ENCODE measurements around the gene DOCK4.
A peak's percentile ranks its signal among the peaks of the same experiment; 100 is the strongest.
"Not testable (repeated sequence)": the region's sequence is repeated elsewhere in the genome, so short reads cannot be mapped to it uniquely, and the experiment has no call there.

Gene DOCK4, protein sequence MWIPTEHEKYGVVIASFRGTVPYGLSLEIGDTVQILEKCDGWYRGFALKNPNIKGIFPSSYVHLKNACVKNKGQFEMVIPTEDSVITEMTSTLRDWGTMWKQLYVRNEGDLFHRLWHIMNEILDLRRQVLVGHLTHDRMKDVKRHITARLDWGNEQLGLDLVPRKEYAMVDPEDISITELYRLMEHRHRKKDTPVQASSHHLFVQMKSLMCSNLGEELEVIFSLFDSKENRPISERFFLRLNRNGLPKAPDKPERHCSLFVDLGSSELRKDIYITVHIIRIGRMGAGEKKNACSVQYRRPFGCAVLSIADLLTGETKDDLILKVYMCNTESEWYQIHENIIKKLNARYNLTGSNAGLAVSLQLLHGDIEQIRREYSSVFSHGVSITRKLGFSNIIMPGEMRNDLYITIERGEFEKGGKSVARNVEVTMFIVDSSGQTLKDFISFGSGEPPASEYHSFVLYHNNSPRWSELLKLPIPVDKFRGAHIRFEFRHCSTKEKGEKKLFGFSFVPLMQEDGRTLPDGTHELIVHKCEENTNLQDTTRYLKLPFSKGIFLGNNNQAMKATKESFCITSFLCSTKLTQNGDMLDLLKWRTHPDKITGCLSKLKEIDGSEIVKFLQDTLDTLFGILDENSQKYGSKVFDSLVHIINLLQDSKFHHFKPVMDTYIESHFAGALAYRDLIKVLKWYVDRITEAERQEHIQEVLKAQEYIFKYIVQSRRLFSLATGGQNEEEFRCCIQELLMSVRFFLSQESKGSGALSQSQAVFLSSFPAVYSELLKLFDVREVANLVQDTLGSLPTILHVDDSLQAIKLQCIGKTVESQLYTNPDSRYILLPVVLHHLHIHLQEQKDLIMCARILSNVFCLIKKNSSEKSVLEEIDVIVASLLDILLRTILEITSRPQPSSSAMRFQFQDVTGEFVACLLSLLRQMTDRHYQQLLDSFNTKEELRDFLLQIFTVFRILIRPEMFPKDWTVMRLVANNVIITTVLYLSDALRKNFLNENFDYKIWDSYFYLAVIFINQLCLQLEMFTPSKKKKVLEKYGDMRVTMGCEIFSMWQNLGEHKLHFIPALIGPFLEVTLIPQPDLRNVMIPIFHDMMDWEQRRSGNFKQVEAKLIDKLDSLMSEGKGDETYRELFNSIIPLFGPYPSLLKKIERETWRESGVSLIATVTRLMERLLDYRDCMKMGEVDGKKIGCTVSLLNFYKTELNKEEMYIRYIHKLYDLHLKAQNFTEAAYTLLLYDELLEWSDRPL (N-terminal part only)

DNA sequence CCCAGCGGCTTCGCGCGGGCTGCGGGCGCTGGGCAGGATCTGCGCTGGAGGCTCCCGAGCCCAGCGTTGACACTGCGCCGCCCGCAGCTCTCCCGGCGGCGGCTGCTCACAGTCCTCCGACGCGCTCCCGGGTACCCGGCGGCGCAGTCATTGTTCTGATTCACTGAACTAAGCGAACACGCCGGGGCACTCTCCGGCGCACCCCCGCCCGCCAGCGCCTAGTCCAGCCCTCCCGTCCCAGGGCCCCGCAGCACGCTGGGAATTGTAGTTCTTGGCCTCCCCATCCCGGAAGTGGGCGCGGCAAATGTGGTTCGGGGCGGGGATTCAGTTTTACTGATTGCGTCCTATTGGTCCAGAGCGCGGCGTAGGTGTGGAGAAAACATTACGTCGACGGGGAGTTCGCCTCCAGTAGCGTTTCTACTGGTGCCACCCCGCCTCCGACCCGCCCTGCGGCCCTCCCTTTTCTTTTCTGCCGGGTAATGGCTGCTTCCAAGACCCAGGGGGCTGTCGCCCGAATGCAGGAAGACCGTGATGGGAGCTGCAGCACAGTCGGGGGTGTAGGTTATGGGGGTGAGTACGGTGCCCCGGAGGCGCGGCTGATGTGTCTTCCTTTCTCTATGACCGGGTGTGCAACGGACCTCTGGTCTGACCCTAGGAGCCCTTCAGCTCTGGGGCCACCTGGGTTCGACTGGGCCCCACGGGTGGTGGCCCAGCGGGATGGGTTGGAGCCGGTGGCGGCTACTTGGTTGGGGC lies at the start of gene DOCK4, which contains the start of gene ZNF277:
TSS of gene DOCK4 (minus strand) at position 162 of the 753 bp plus-strand sequence. CDS start 261 bp downstream, outside the sequence.
TSS of gene ZNF277 (plus strand) at position 458 of the 753 bp plus-strand sequence. CDS start at position 480, 22 bp downstream.
- peak; percentile 99 for DNase-seq

- DNase-seq: no peak
Observed at GRCh38 chr7:112255388-112255720, 49.2 kb upstream of the DOCK4 start.

DNA sequence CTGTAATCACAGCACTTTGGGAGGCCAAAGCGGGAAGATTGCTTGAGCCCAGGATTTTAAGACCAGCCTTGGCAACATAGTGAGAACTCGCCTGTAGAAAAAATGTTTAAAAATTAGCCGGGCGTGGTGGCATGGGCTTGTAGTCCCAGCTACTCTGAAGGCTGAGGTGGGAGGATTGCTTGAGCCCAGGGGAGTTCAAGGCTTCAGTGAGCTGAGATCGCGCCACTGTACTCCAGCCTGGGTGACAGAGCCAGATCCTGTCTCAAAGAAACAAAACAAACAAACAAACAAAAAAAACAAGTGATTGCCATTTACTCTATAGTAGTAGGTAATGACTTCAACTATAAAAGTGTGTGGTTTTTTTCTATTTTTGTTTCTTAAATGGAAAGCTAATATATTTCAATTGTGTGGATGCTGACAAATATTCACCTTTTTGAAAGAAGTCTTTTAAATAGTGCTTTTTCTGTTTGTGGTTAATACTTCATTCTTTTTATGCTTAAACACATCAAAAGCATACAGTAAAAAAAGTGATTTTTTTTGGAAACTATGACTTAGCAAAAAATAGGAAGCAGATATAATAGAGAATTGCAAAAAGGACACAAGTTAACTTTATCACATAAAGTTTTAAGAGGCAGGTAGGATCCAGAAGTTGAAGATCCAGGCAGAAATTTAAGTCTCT lies 48.6 kb upstream of the DOCK4 start:
- no peak for DNase-seq

GRCh38 chr7:112254156-112254555 lies 48.0 kb upstream of the DOCK4 start:
- no peak for DNase-seq

GRCh38 chr7:112252691-112253090 lies 46.5 kb upstream of the DOCK4 start:
- no peak for DNase-seq

DNA sequence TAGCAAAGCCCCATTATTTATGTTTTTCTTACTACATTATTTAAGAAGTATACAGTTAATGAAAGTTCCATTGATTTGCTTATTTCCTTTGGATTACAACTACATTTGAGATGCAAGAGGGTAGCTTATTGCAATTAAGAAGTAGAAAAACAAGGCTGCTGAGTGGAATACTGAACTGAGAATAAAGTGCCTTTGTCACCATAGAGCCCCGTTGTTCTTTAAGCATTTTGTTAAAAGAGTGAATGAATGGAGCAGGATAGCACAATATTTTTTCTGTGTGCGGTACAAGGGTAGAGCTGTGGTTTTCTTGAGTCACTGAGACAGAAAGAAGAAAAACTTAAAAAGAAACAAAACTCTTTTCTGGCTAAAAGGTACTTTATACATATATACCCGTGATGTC lies 45.9 kb upstream of the DOCK4 start:
- DNase-seq: no peak

- not testable (repeated sequence) for DNase-seq
Observed at GRCh38 chr7:112249967-112250366, 43.8 kb upstream of the DOCK4 start.

DNA sequence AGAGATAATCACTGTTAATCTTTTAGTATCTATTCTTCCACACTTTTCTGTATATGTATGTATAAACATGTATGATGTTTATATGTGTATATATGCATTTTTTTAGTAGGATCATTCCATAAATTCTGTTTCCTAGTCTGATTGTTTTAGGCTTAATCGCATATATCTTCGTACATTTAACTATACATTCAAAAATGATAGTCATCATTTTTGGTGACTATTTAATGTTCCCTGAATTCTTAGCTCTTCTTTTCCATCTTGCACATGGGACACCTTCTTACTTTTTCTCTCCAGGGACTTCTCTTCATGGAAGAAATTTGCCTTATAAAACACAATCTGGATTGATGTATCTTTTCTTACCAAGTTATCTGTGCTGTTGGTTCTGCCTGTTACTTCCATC lies 42.4 kb upstream of the DOCK4 start:
- DNase-seq: no peak

DNA sequence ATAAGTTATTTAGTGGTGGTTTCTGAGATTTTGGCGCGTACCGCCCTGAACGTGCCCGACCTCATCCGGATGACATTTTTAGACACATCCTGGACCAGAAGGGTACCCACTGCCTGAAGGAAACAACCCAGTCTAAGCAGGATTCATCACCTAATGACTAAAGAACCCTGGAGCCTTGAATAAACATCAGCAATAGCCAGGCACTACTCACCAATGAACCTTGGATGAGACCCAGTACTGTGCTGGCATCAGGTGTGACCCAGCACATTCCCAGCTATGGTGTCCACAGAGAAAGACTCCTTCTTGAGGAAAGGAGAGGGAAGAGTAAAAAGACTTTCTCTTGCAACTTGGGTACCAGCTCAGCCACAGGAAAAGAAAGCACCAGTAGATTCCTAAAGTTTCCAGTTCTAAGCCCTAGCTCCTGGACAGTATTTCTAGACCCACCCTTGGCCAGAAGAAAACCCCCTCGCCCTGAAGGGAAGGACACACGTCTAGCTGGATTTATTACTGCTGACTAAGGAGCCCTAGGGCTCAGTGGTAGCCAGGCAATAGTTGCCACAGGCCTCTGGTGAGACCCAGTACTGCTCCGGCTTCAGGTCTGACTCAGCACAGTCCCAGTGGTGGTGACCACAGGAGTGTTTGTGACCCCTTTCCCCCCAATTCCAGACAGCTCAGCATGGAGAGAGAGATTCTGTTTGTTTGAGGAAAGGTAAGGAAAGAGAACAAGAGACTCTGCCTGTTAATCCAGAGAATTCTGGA lies 32.8 kb upstream of the DOCK4 start:
- no peak for DNase-seq

GRCh38 chr7:112238330-112238729 lies 32.1 kb upstream of the DOCK4 start:
- no peak for DNase-seq

- DNase-seq: no peak
Observed at GRCh38 chr7:112236597-112236996, 30.4 kb upstream of the DOCK4 start.

- no peak for DNase-seq
Observed at GRCh38 chr7:112234147-112234546, 27.9 kb upstream of the DOCK4 start.

GRCh38 chr7:112233048-112233697 lies 27.0 kb upstream of the DOCK4 start:
- DNase-seq: no peak

GRCh38 chr7:112232212-112232978 lies 26.2 kb upstream of the DOCK4 start:
- DNase-seq: no peak

DNA sequence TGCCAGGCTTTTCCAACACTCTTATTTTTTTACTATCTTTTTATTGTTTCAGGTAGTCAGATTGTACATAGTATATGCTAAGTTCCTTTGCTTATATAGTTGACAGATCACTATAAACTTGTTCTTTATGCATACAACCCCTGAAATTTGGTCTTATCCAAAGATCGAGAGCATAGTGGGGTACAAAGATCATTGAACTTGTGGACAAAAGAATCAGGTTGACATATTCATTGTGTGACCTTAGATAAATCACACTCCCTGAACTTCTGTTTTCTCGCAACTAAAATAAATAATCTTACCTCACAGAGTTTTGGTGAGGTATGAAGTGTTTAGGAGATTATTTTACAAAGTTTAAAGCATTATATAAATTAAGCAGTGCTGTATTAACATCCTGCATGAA lies 22.4 kb upstream of the DOCK4 start:
- no peak for DNase-seq

- DNase-seq: no peak
Observed at GRCh38 chr7:112226701-112227276, 20.6 kb upstream of the DOCK4 start.

GRCh38 chr7:112225006-112225405 lies 18.8 kb upstream of the DOCK4 start:
- no peak for DNase-seq

- DNase-seq: no peak
Observed at GRCh38 chr7:112224186-112224585, 18.0 kb upstream of the DOCK4 start.

DNA sequence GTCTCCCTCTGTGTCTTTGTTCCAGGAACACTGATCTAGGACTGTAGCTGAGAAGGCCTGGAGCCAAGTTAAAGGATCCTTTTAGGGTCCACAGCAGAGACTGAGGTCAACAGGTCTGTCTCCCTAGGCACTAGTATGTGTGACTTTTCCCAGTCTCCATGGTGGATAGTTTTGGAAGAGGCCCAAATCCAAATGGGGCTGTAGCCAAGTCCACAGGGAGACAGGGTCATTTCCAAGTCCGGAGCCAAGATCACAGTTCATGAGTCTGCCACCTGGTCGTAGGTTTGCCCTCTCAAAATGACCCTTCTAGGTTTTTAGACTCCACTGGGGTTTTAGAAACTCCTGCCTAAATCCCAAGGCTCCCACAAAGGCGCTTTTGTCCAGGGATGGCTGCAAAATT lies 17.1 kb upstream of the DOCK4 start:
- no peak for DNase-seq

Data from activated naive CD4-positive, alpha-beta T cell treated with anti-CD3 and anti-CD28 coated beads, Interleukin-2, amount 50 U/mL, for 16 hours (primary cell).